HEK293 (cell line): ENCODE measurements around the gene TPO.

Source experiments
- TRIM28 ChIP-seq: IDR thresholded peaks from 2 replicates; pipeline ENCODE4 v1.6.1; 2011; ENCODE audit warnings: low read length, control low read depth, borderline replicate concordance
- YY1 ChIP-seq: fragments of 450-650 bp; formaldehyde crosslinking; IDR thresholded peaks from 2 replicates; pipeline ENCODE4 v1.5.1; 2018; ENCODE audit warnings: missing biosample characterization, missing genetic modification characterization
- ZNF133 ChIP-seq: fragments of 450-650 bp; formaldehyde crosslinking; IDR thresholded peaks from 2 replicates; pipeline ENCODE4 v1.5.1; 2016; ENCODE audit warnings: missing biosample characterization, missing genetic modification characterization
- ZNF248 ChIP-seq: fragments of 450-650 bp; formaldehyde crosslinking; IDR thresholded peaks from 2 replicates; pipeline ENCODE4 v1.5.1; 2017; ENCODE audit warnings: missing biosample characterization, missing genetic modification characterization
- TF ChIP-seq, protein P1 (sequence below): fragments of 450-650 bp; formaldehyde crosslinking; IDR thresholded peaks from 2 replicates; pipeline ENCODE4 v1.5.1; 2016; ENCODE audit warnings: missing biosample characterization, missing genetic modification characterization
- TF ChIP-seq, protein P2 (sequence below): fragments of 450-650 bp; formaldehyde crosslinking; IDR thresholded peaks from 2 replicates; pipeline ENCODE4 v1.5.1; 2016; ENCODE audit warnings: missing biosample characterization, missing genetic modification characterization

DNA sequence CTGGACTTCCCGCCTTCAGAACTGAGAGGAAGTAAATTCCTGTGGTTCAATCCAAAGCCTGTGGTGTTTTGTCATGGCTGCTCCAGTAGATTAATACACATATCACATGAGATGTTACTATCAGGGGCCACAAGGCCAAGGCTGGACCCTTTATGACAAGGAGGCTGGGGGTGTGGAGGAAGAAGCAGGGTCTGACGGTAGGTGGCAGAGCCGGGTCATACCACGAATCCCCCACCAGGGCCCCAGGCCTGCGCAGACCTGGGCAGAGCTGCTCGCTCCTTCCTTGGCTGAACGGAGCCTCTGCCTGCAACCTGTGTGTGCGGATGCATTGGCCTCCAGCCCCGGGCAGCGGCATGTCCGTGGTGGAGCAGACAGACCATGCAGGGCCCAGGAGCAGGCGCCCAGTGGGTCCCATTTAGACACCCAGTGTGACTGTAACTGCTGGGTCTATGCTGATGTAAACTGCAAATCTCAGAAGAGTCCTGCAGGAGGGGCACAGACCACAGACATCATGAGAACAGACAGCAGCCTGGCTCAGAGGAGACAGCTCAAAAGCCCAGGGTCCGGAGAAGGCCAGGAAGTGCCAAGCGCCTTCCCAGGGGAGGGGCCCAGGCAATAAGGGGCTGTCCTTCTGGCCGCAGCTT lies 175.8 kb downstream of the TPO start:
- TF ChIP-seq, protein P1, sequence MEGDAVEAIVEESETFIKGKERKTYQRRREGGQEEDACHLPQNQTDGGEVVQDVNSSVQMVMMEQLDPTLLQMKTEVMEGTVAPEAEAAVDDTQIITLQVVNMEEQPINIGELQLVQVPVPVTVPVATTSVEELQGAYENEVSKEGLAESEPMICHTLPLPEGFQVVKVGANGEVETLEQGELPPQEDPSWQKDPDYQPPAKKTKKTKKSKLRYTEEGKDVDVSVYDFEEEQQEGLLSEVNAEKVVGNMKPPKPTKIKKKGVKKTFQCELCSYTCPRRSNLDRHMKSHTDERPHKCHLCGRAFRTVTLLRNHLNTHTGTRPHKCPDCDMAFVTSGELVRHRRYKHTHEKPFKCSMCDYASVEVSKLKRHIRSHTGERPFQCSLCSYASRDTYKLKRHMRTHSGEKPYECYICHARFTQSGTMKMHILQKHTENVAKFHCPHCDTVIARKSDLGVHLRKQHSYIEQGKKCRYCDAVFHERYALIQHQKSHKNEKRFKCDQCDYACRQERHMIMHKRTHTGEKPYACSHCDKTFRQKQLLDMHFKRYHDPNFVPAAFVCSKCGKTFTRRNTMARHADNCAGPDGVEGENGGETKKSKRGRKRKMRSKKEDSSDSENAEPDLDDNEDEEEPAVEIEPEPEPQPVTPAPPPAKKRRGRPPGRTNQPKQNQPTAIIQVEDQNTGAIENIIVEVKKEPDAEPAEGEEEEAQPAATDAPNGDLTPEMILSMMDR (tag by site-specific recombination): no peak
- no peak for TF ChIP-seq TRIM28
- no peak for TF ChIP-seq ZNF133 (tag by site-specific recombination)
- TF ChIP-seq, protein P2, sequence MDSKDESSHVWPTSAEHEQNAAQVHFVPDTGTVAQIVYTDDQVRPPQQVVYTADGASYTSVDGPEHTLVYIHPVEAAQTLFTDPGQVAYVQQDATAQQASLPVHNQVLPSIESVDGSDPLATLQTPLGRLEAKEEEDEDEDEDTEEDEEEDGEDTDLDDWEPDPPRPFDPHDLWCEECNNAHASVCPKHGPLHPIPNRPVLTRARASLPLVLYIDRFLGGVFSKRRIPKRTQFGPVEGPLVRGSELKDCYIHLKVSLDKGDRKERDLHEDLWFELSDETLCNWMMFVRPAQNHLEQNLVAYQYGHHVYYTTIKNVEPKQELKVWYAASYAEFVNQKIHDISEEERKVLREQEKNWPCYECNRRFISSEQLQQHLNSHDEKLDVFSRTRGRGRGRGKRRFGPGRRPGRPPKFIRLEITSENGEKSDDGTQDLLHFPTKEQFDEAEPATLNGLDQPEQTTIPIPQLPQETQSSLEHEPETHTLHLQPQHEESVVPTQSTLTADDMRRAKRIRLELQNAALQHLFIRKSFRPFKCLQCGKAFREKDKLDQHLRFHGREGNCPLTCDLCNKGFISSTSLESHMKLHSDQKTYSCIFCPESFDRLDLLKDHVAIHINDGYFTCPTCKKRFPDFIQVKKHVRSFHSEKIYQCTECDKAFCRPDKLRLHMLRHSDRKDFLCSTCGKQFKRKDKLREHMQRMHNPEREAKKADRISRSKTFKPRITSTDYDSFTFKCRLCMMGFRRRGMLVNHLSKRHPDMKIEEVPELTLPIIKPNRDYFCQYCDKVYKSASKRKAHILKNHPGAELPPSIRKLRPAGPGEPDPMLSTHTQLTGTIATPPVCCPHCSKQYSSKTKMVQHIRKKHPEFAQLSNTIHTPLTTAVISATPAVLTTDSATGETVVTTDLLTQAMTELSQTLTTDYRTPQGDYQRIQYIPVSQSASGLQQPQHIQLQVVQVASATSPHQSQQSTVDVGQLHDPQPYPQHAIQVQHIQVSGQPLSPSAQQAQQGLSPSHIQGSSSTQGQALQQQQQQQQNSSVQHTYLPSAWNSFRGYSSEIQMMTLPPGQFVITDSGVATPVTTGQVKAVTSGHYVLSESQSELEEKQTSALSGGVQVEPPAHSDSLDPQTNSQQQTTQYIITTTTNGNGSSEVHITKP (tag by site-specific recombination): no peak
- no peak for TF ChIP-seq YY1 (tag by site-specific recombination)
- TF ChIP-seq ZNF248 (tag by site-specific recombination): no peak
